Dermis blood vessel endothelial cell (primary cell): ENCODE data around the gene CD320. TPM values are rescaled to one million over a fixed set of nuclear protein-coding genes. Genes with fewer than 3 reads are reported as not detected.
A peak's percentile ranks its signal among the peaks of the same experiment; 100 is the strongest.

Experiments
- DNase-seq: peaks from one replicate; pipeline ENCODE4 v3.0.0; 2010
- total RNA-seq: library from RNA; depleted of rRNA; stranded (reverse); fragments of >200 nt; gene quantifications from 2 replicates; pipeline ENCODE4 v1.2.3, GENCODE V29; 2014

The CD320 gene
- total RNA-seq, 1 donor from 2014 or later, result 38.8 TPM

DNA sequence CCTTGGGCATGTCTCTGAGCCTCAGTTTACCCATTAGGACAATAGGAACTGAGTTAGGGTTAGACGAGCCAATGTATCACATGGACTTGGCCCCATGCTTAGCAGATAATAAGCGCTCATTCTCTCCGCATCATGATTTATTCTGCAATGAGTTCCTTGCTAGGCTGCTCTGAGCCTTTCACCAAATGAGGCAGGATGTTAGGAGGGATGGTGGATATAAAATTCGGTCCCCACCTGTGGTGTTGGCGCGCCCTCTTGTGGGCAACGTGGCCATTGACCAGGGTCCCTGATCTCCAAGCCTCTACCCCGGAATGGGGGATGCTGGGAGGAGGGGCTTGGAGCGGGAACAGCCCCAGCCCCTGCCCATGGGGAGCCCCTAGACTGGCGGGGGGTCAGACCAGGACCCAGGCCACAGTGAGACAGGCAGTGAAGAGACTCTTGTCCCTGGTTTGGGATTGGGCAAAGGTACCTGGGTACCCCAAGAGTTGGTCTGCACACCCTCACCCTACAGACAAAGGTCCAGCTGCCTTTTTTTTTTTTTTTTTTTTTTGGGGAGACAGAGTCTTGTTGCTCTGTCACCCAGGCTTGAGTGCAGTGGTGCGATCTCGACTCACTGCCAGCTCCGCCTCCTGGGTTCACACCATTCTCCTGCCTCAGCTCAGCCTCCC is 55.1 kb downstream of the CD320 start:
- peak; percentile 85 for DNase-seq

Other genes with a start within 250 kb of the CD320 start
- gene FBN3, start 158.8 kb downstream of the CD320 start, total RNA-seq, result 0.05 TPM in 1 of 2 replicates, not detected in the other
- 15.4 and 23.3 TPM in 2 replicates for gene CERS4, start 99.0 kb downstream of the CD320 start, total RNA-seq
- 10.2 and 11.7 TPM in 2 replicates for gene NDUFA7, start 13.0 kb upstream of the CD320 start, total RNA-seq
- 278 and 408 TPM in 2 replicates for gene RPS28, start 13.1 kb upstream of the CD320 start, total RNA-seq
- gene KANK3, start 34.9 kb upstream of the CD320 start, total RNA-seq, result 156 and 179 TPM in 2 replicates
- gene ANGPTL4, start 55.8 kb upstream of the CD320 start, total RNA-seq, result 4.3 and 8.7 TPM in 2 replicates
- 34.5 and 124 TPM in 2 replicates for gene RAB11B, start 82.0 kb upstream of the CD320 start, total RNA-seq
- 165 and 247 TPM in 2 replicates for gene MARCHF2, start 104.9 kb upstream of the CD320 start, total RNA-seq
- 58.7 and 126 TPM in 2 replicates for gene HNRNPM, start 136.6 kb upstream of the CD320 start, total RNA-seq
- gene PRAM1, start 194.3 kb upstream of the CD320 start, total RNA-seq, result not detected in 2 replicates
- 2.0 and 8.6 TPM in 2 replicates for gene ZNF414, start 205.8 kb upstream of the CD320 start, total RNA-seq